ENCODE data around the gene HIVEP3. TPM values are rescaled to one million over a fixed set of nuclear protein-coding genes. Genes with fewer than 3 reads are reported as not detected.

HIVEP3 gene
- total RNA-seq, 1 donor from 2014 or later: 0.37 TPM

DNA sequence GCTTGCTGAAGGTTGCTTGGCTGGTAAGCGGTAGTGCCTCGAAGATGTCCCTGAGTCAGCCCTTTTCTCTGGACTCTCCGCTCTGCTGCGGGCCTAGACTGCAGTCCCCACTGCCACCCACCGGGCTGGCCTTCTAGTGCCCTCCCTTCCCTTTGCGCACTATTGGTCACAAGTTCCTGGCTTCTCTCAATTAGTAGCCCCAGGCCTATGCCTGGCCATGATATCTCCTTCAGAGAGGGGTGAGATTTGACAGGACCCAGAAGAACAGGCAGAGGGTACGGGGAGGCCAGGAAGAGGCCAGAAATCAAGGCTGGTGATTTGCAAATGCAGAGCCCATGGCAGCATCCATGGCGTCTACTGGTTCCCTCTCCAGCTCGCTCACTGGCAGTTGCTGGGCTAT is 207.7 kb downstream of the HIVEP3 start:
- no peak for TF ChIP-seq EZH2phosphoT487 (IDR thresholded peaks at IDR 0.05)
- TF ChIP-seq, protein P1, sequence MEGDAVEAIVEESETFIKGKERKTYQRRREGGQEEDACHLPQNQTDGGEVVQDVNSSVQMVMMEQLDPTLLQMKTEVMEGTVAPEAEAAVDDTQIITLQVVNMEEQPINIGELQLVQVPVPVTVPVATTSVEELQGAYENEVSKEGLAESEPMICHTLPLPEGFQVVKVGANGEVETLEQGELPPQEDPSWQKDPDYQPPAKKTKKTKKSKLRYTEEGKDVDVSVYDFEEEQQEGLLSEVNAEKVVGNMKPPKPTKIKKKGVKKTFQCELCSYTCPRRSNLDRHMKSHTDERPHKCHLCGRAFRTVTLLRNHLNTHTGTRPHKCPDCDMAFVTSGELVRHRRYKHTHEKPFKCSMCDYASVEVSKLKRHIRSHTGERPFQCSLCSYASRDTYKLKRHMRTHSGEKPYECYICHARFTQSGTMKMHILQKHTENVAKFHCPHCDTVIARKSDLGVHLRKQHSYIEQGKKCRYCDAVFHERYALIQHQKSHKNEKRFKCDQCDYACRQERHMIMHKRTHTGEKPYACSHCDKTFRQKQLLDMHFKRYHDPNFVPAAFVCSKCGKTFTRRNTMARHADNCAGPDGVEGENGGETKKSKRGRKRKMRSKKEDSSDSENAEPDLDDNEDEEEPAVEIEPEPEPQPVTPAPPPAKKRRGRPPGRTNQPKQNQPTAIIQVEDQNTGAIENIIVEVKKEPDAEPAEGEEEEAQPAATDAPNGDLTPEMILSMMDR (IDR thresholded peaks at IDR 0.05): no peak
- no peak for TF ChIP-seq EZH2 (IDR thresholded peaks at IDR 0.05)
- H3F3A ChIP-seq (ENCODE audit: low read depth): no peaks in the 10 kb centered on the region
- no peaks in the 10 kb centered on the region for H4K20me1 ChIP-seq (ENCODE audit: low read depth)
- peaks cover 24% of the 10 kb centered on the region for H3K4me1 Mint-ChIP-seq
- no peaks in the 10 kb centered on the region for H3K36me3 ChIP-seq
- H3K4me3 Mint-ChIP-seq: no peak overlapping the region
- H3K36me3 Mint-ChIP-seq: no peaks in the 10 kb centered on the region
- no peak for DNase-seq (ENCODE audit: low spot score)
- no peak overlapping the region for H2AFZ ChIP-seq (replicated peaks)
- H3K4me1 ChIP-seq: no peaks in the 10 kb centered on the region
- H3K4me2 ChIP-seq: no peak overlapping the region
- no peaks in the 10 kb centered on the region for H3K79me2 ChIP-seq (ENCODE audit: low read depth)
- H3K9me3 ChIP-seq (ENCODE audit: low read depth): no peaks in the 10 kb centered on the region
- peaks cover 2% of the 10 kb centered on the region for H3K27me3 Mint-ChIP-seq (ENCODE audit: insufficient read depth, low read depth)
- no peaks in the 10 kb centered on the region for H3K9me3 Mint-ChIP-seq
- no peak overlapping the region for H3K27ac ChIP-seq
- no peak overlapping the region for H3K4me3 ChIP-seq
- no peaks in the 10 kb centered on the region for H3K27me3 ChIP-seq
- H3K27ac Mint-ChIP-seq: no peak overlapping the region
- H3K9ac ChIP-seq: no peak overlapping the region

DNA sequence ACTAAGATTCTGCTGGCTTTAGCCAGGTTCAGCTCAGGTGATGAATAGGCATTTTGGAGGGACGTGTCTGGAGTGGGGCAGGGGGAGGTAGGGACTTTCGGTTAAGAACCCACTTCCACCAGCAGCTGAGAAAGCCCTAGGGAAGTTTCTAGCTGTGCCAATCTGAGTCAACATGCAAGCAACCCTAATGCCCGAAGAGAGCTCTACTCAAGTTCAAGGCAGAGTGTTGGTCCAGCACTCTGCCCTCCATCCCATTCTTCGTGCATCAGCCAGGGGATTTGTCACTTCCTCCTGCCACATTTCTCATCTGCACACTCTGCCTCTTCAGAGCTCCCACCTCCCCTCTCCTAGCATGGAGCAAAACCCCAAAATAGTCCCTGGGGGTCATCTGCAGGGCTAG is 208.8 kb downstream of the HIVEP3 start:
- no peaks in the 10 kb centered on the region for H3K4me1 ChIP-seq
- Mint-ChIP-seq H3K27me3 (ENCODE audit: insufficient read depth, low read depth) (no peaks in the 10 kb centered on the region), H3K36me3 (no peaks in the 10 kb centered on the region), H3K9me3 (no peaks in the 10 kb centered on the region), H3K4me3 (no peak overlapping the region), H3K27ac (no peak overlapping the region), H3K4me1 (peaks cover 21% of the 10 kb centered on the region)
- no peak overlapping the region for H3K4me2 ChIP-seq
- H3K9me3 ChIP-seq (ENCODE audit: low read depth): no peaks in the 10 kb centered on the region
- no peak overlapping the region for H3K4me3 ChIP-seq
- no peak overlapping the region for H2AFZ ChIP-seq (replicated peaks)
- no peak for DNase-seq (ENCODE audit: low spot score)
- no peaks in the 10 kb centered on the region for H4K20me1 ChIP-seq (ENCODE audit: low read depth)
- no peaks in the 10 kb centered on the region for H3K79me2 ChIP-seq (ENCODE audit: low read depth)
- TF ChIP-seq, protein P1 (IDR thresholded peaks at IDR 0.05): no peak
- TF ChIP-seq EZH2 (IDR thresholded peaks at IDR 0.05): no peak
- TF ChIP-seq EZH2phosphoT487 (IDR thresholded peaks at IDR 0.05): no peak
- H3K27me3 ChIP-seq: no peaks in the 10 kb centered on the region
- H3K27ac ChIP-seq: no peak overlapping the region
- H3F3A ChIP-seq (ENCODE audit: low read depth): no peaks in the 10 kb centered on the region
- H3K36me3 ChIP-seq: no peaks in the 10 kb centered on the region
- no peak overlapping the region for H3K9ac ChIP-seq

DNA sequence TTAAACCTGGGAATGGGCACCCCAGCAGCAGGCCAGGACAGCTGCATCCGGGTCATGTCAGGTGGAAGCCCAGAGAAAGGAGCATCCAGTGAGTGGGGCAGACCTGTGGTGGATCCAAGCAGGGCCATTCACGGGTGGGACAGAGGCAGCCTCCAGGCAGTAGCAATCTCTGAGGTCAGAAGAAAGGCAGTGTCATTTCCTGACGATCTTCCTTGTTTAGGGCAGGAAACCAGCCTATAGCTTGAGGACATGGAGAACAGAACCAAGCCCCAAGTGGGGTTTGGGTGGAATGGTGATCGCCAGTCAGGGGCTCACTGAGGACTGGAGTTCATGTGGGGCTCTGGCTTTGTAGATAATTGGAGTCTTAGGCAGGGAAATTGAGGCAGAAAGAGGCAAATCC is 209.4 kb downstream of the HIVEP3 start:
- H3K36me3 ChIP-seq: no peaks in the 10 kb centered on the region
- H3K27me3 ChIP-seq: no peaks in the 10 kb centered on the region
- TF ChIP-seq, protein P1 (IDR thresholded peaks at IDR 0.05): no peak
- no peak for TF ChIP-seq EZH2 (IDR thresholded peaks at IDR 0.05)
- TF ChIP-seq EZH2phosphoT487 (IDR thresholded peaks at IDR 0.05): no peak
- H3K36me3 Mint-ChIP-seq: no peaks in the 10 kb centered on the region
- H3K4me1 Mint-ChIP-seq: peaks cover 16% of the 10 kb centered on the region
- H3K4me2 ChIP-seq: no peak overlapping the region
- no peaks in the 10 kb centered on the region for H3K9me3 ChIP-seq (ENCODE audit: low read depth)
- no peaks in the 10 kb centered on the region for H3K27me3 Mint-ChIP-seq (ENCODE audit: insufficient read depth, low read depth)
- H3K79me2 ChIP-seq (ENCODE audit: low read depth): no peaks in the 10 kb centered on the region
- no peaks in the 10 kb centered on the region for H3K4me1 ChIP-seq
- DNase-seq (ENCODE audit: low spot score): no peak
- no peak overlapping the region for H3K27ac ChIP-seq
- H3K27ac Mint-ChIP-seq: no peak overlapping the region
- no peak overlapping the region for H3K4me3 Mint-ChIP-seq
- no peak overlapping the region for H3K9ac ChIP-seq
- H3K9me3 Mint-ChIP-seq: no peaks in the 10 kb centered on the region
- H3K4me3 ChIP-seq: no peak overlapping the region
- H2AFZ ChIP-seq (replicated peaks): no peak overlapping the region
- no peaks in the 10 kb centered on the region for H3F3A ChIP-seq (ENCODE audit: low read depth)
- H4K20me1 ChIP-seq (ENCODE audit: low read depth): no peaks in the 10 kb centered on the region
